Thymus (tissue), 14 donors: ENCODE measurements around the gene EIF4B. TPM values are rescaled to one million over a fixed set of nuclear protein-coding genes. Genes with fewer than 3 reads are reported as not detected.

Experiments used
- DNase-seq, 9 donors: peaks; one replicate each; pipeline ENCODE4 v3.0.0-alpha.2; 2013; ENCODE audit warnings: low spot score in 9 of 9, low read depth in 6 of 9, missing footprints in 1 of 9
- H3K27ac ChIP-seq, 2 donors: one replicate each; pipeline ENCODE4 v1.5.1; 2013; ENCODE audit warnings: control low read depth in 1 of 2, low read depth in 1 of 2, low read length in 1 of 2, mild to moderate bottlenecking in 1 of 2, moderate library complexity in 1 of 2
- H3K27me3 ChIP-seq, 2 donors: one replicate each; pipeline ENCODE4 v1.5.1; 2013; ENCODE audit warnings: low read length in 1 of 2; ENCODE audit not compliant: control insufficient read depth in 2 of 2, insufficient read depth in 1 of 2
- H3K36me3 ChIP-seq, 2 donors: one replicate each; pipeline ENCODE4 v1.5.1; 2013; ENCODE audit warnings: low read length in 1 of 2, mild to moderate bottlenecking in 1 of 2, moderate library complexity in 1 of 2; ENCODE audit not compliant: control insufficient read depth in 2 of 2, insufficient read depth in 2 of 2
- H3K4me1 ChIP-seq, 2 donors: one replicate each; pipeline ENCODE4 v1.5.1; 2013; ENCODE audit warnings: low read length in 2 of 2; ENCODE audit not compliant: control insufficient read depth in 2 of 2, insufficient read depth in 2 of 2
- H3K4me3 ChIP-seq, 2 donors: one replicate each; pipeline ENCODE4 v1.5.1; 2013; ENCODE audit warnings: low read length in 2 of 2, control low read depth in 1 of 2, mild to moderate bottlenecking in 1 of 2
- H3K9me3 ChIP-seq, 2 donors: one replicate each; pipeline ENCODE4 v1.5.1; 2013; ENCODE audit warnings: low read length in 1 of 2, mild to moderate bottlenecking in 1 of 2; ENCODE audit not compliant: control insufficient read depth in 2 of 2, insufficient read depth in 1 of 2
- WGBS: extraction: QIAGEN DNeasy Blood & Tissue Kit; methylation state at CpG from one replicate; pipeline ENCODE4 v1.1.7; 2013; 5-methylcytosine and 5-hydroxymethylcytosine counted together
- long read RNA-seq, 10 donors: transcript quantifications; one replicate each; lab custom pipeline, GENCODE V29; 2026
- polyA plus RNA-seq: library from polyadenylated mRNA; stranded (reverse); fragments of 200-250 nt; gene quantifications from one replicate; pipeline ENCODE4 v1.2.3, GENCODE V29; 2013
- total RNA-seq: library from RNA; stranded (reverse); fragments of 120-200 nt; gene quantifications from one replicate; pipeline ENCODE4 v1.2.4, GENCODE V29; 2013
- donor health status: healthy.

The EIF4B gene, protein sequence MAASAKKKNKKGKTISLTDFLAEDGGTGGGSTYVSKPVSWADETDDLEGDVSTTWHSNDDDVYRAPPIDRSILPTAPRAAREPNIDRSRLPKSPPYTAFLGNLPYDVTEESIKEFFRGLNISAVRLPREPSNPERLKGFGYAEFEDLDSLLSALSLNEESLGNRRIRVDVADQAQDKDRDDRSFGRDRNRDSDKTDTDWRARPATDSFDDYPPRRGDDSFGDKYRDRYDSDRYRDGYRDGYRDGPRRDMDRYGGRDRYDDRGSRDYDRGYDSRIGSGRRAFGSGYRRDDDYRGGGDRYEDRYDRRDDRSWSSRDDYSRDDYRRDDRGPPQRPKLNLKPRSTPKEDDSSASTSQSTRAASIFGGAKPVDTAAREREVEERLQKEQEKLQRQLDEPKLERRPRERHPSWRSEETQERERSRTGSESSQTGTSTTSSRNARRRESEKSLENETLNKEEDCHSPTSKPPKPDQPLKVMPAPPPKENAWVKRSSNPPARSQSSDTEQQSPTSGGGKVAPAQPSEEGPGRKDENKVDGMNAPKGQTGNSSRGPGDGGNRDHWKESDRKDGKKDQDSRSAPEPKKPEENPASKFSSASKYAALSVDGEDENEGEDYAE
- total RNA-seq: 432 TPM
- 148 TPM for polyA plus RNA-seq
- long read RNA-seq, donor 1, full-length matches to known transcripts: 7 of 7 reads
- long read RNA-seq, donor 1, partial matches to known transcripts: 0 of 7 reads
- long read RNA-seq, donor 1, other reads (novel, unspliced or antisense): 0 of 7 reads
- long read RNA-seq, donor 2: 0 reads
- long read RNA-seq, donor 3, full-length matches to known transcripts: 43 of 66 reads
- long read RNA-seq, donor 3, partial matches to known transcripts: 23 of 66 reads
- long read RNA-seq, donor 3, other reads (novel, unspliced or antisense): 0 of 66 reads
- long read RNA-seq, donor 4, full-length matches to known transcripts: 34 of 59 reads
- long read RNA-seq, donor 4, partial matches to known transcripts: 25 of 59 reads
- long read RNA-seq, donor 4, other reads (novel, unspliced or antisense): 0 of 59 reads
- long read RNA-seq, donor 5, full-length matches to known transcripts: 59 of 161 reads
- long read RNA-seq, donor 5, partial matches to known transcripts: 102 of 161 reads
- long read RNA-seq, donor 5, other reads (novel, unspliced or antisense): 0 of 161 reads
- long read RNA-seq, donor 6, full-length matches to known transcripts: 31 of 49 reads
- long read RNA-seq, donor 6, partial matches to known transcripts: 18 of 49 reads
- long read RNA-seq, donor 6, other reads (novel, unspliced or antisense): 0 of 49 reads
- long read RNA-seq, donor 7, full-length matches to known transcripts: 28 of 116 reads
- long read RNA-seq, donor 7, partial matches to known transcripts: 88 of 116 reads
- long read RNA-seq, donor 7, other reads (novel, unspliced or antisense): 0 of 116 reads
- long read RNA-seq, donor 8, full-length matches to known transcripts: 19 of 58 reads
- long read RNA-seq, donor 8, partial matches to known transcripts: 39 of 58 reads
- long read RNA-seq, donor 8, other reads (novel, unspliced or antisense): 0 of 58 reads
- long read RNA-seq, donor 9, full-length matches to known transcripts: 22 of 76 reads
- long read RNA-seq, donor 9, partial matches to known transcripts: 54 of 76 reads
- long read RNA-seq, donor 9, other reads (novel, unspliced or antisense): 0 of 76 reads
- long read RNA-seq, donor 10, full-length matches to known transcripts: 29 of 94 reads
- long read RNA-seq, donor 10, partial matches to known transcripts: 65 of 94 reads
- long read RNA-seq, donor 10, other reads (novel, unspliced or antisense): 0 of 94 reads

DNA sequence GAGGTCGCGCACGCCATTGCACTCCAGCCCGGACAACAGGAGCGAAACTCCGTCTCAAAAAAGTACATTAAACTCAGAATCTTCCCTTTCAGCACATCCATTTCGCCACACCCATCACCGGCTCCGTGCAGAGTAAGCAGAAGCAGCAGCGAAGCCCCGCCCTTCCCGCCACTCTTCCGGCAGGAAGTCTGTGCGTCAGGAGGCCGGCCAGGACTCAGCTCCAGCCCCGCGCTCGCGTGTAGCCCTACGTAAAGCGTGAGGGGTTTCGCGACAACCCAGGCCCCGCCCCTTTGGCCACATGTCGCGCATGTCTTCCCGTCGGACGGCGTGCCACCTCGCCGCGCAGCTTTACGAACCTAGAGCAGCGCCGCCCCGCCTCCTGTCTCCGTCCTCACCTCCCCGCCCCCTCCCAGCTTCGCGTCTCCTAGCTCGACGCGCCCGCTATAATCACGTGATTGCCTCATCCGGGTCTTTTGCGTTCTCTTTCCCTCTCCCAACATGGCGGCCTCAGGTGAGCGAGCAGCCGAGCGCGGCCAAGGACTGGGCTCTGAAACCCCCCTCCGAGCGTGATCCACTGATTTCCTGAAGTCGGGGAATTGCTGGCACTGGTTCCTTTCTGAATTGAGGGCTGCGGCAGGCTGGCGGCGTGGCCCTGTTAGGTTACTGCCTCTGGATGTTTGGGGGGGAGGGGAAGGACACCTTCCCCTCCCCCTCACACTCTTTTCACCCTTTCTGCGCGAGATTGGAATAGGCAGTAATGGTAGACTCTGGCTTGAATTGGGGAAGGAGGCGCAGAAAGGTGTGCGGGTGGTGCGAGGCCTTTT is at the start of gene EIF4B:
EIF4B (plus strand) TSS at position 471 of the 824 bp plus-strand sequence; CDS start at position 499, 28 bp downstream.
- H3K4me1 ChIP-seq: peaks cover 19 to 22% of the 10 kb centered on the region in 2 donors
- peak; percentile 95 to 100 (median 99) for DNase-seq
- WGBS: under 1% methylated on average over 64 of the region's 64 CpGs
- peak within 1 kb of the TSS; percentile 90 for H3K4me3 ChIP-seq
- peak within 1 kb of the TSS; percentile 95 to 96 for H3K27ac ChIP-seq
- no peaks in the 10 kb centered on the region for H3K27me3 ChIP-seq
- H3K9me3 ChIP-seq: no peaks in the 10 kb centered on the region
- peaks cover 12 to 25% of the 10 kb centered on the region in 2 donors for H3K36me3 ChIP-seq

DNA sequence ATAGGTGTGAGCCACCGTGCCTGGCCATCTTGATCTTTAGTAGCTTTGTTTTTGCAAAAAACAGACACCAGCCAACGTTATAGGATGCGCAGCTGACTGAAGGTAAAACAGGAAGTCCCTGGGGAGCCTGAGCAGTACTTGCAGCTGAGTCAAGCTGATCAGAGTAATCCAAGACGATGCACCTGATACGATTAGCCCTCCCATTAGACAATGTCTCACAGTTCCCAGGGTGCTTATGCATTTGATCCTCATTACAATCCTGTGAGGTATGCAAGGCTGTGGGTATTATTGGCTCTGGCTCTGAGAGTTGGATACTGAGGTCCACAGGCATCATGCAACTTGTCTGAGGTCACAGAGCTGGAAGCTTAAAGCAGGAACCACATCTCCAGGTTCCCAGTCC is 49.3 kb upstream of the EIF4B start:
- Histone ChIP-seq H3K27ac (no peak overlapping the region), H3K27me3 (no peaks in the 10 kb centered on the region), H3K36me3 (no peaks in the 10 kb centered on the region), H3K9me3 (no peaks in the 10 kb centered on the region), H3K4me1 (no peaks in the 10 kb centered on the region), H3K4me3 (no peak overlapping the region)
- 20% methylated on average over 5 of the region's 5 CpGs for WGBS
- no peak for DNase-seq

DNA sequence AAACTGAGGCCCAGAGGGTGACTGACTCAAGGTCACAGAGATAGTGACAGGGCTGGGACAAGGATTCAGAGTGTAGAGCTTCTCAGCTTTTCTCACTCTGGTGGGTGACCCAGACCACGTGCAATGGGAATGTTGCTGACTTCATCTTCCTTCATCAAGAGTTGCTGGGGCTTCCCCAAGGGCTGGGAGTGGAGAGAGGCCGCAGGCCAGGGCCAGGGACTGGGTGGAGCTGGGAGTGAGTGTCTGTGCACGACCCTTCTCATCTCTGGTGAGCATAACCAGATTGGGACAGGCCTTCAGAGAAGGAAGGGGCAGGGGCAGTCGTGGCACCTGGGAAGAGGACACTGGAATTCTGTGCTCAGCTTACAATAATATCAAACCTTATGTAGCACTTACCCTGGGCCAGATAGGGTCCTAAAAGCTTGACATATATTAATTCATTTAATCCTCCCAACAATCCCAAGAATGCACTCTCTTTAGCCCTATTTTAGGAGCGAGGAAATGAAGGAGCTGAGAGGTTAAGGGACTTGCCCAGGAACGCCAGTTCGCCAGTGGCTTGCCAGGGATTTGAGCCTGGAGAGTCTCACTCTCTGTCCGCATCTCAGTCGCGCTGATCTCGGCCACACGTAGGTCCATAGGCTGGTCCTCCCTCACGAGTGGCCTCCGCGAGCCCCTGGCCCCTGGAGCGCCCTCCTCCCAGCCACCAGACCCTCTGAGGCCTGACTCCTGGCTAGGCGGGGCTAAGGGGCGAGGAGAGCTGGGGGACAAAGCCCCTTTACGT is 41.5 kb upstream of the EIF4B start:
- no peaks in the 10 kb centered on the region for H3K9me3 ChIP-seq
- H3K27ac ChIP-seq: no peak overlapping the region
- no peaks in the 10 kb centered on the region for H3K36me3 ChIP-seq
- no peak overlapping the region for H3K4me3 ChIP-seq
- no peak for DNase-seq
- WGBS: 88% methylated on average over 19 of the region's 19 CpGs
- H3K27me3 ChIP-seq: peaks cover 6 to 30% of the 10 kb centered on the region in 2 donors
- H3K4me1 ChIP-seq: no peaks in the 10 kb centered on the region

DNA sequence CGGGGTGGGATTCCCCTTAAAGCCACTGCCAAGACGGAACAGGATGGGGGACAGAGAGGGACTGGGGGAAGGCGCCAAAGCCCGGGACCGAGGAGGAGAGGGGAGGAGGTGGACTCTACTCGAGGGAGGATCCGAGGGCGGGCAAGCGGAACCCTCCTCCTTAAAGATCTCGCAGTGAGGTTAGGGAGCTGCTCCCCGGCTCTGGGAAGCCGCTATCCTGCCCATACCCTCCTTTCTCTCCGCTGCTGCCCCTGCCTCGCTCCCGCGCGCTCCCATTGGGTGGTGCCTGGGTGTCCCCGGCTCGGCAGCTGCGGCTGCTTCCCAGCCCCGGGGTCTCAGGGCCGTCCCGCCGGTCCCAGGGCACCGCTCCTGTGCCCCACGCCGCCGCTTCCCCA is 40.9 kb upstream of the EIF4B start:
- no peak for DNase-seq
- no peak overlapping the region for H3K27ac ChIP-seq

DNA sequence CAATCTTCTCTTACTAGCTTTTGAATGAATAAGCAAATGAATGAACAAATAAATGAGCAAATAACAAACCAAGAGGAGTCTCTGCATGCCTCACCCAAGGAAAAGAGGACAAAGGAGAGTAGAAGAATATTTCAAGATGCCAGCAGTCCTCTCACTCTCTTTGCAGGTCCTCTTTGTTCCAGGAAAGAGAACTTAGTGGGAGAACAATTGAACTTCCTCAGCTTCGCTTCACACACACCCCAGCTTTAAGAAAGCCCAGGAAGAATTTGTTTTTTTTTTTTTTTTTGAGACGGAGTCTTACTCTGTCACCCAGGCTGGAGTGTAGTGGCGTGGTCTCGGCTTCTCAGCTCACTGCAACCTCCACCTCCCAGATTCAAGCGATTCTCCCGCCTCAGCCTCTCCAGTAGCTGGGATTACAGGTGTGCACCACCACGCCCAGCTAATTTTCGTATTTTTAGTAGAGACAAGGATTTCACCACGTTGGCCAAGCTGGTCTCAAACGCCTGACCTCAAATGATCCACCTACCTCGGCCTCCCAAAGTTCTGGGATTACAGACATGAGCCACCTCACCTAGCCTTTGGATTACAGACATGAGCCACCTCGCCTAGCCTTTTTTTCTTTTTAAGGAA is 37.0 kb upstream of the EIF4B start:
- no peak for DNase-seq
- Histone ChIP-seq H3K27me3 (peaks cover 6 to 34% of the 10 kb centered on the region in 2 donors), H3K9me3 (no peaks in the 10 kb centered on the region), H3K4me3 (no peak overlapping the region), H3K27ac (no peak overlapping the region), H3K4me1 (no peaks in the 10 kb centered on the region), H3K36me3 (no peaks in the 10 kb centered on the region)
- WGBS: 91% methylated on average over 12 of the region's 12 CpGs

More for the DNA sequence above, 40.9 kb upstream of the EIF4B start:
- no peaks in the 10 kb centered on the region for H3K4me1 ChIP-seq
- H3K27me3 ChIP-seq: peaks cover 6 to 34% of the 10 kb centered on the region in 2 donors
- no peaks in the 10 kb centered on the region for H3K9me3 ChIP-seq
- H3K36me3 ChIP-seq: no peaks in the 10 kb centered on the region
- no peak overlapping the region for H3K4me3 ChIP-seq
- 18% methylated on average over 28 of the region's 28 CpGs for WGBS

DNA sequence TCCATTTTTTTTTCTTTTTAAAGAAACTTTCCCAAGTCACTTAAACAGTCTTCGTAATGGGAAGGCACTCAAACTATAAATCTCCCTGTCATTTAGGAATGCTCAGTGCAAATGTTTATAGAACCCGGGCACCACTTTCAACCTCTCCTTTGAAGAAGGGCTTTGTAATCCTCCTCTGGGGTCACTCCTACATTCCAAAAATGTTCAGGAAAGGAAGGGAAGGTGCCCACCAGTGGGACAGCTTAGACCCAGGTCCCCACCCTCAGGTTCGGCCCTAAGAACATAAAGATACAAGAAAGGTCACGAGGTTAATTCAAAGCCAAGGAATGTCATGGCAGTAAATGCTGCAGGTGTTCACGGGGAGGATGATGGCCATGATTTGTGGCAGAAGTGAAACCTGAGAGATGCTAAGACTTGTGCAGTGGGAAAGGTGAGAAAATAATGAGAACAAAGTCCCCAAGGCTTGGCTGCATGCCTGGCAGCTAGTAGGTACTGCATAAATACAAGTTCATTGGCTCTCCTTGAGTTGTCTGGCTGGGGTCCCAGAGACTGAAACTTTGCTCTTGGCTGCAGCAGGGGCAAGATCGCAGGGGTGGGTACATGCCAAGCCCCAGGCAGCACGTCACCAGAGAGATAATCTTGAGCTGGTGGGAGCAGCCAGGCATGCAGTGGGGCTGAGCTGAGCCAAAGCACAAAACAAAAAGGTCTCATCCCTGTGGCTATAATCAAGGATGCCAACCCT is 36.3 kb upstream of the EIF4B start:
- H3K27me3 ChIP-seq: peaks cover 4 to 28% of the 10 kb centered on the region in 2 donors
- no peak overlapping the region for H3K27ac ChIP-seq
- no peak for DNase-seq
- no peaks in the 10 kb centered on the region for H3K9me3 ChIP-seq
- no peaks in the 10 kb centered on the region for H3K4me1 ChIP-seq
- H3K36me3 ChIP-seq: no peaks in the 10 kb centered on the region
- H3K4me3 ChIP-seq: no peak overlapping the region
- WGBS: 91% methylated on average over 7 of the region's 7 CpGs
